Measurements from ENCODE around the gene MCC.

MCC gene

DNA sequence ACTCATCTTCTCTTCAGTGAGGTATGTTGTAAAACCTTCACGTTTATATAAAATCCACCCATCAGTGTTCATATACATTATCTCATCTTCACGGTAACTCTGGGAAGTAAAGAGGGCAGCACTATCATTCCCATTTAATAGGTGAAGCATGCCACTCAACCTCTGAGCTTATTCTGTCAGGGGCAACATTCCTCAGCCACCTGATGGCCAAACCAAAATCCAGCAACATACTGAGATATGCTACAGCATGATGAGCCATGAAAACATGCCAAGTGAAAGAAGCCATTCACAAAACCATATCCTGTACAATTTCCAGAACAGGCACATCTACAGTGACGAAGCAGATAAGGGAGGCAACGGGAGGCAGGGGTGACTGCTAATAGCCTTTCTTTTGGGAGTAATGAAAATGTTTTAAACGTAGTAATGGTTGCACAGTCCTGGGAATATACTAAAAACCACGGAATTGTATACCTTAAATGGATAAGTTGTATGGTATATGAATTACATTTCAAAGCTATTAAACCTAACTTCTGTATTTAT is 220.8 kb downstream of the MCC start:
- FAIRE-seq, result no peak

- FAIRE-seq, result no peak
These were observed 221.4 kb downstream of the MCC start for GRCh38 chr5:113266913-113267227.

- FAIRE-seq, result no peak
These were observed 221.9 kb downstream of the MCC start for GRCh38 chr5:113266227-113266912.

DNA sequence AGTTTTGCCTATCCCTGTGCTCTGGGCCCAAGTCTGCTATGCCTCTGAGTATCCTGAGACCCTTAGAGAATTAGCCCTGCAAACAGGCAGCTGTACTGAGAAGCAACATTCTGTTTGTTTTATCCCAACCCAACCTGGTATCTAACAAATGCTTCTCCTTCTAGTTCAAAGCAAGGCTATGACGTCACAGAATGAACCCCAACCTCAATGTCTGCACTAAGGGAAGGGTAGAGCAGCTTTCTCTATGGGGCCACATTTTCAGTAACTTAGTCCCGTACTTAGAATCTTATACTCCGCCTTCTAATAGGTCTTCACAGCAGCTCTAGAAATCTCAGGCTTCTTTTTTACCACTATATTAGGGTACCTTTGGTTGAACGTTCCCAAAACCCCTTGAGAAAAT is 223.1 kb downstream of the MCC start:
- no peak for FAIRE-seq

- FAIRE-seq, result no peak
These were observed 224.2 kb downstream of the MCC start for GRCh38 chr5:113264046-113264445.

- no peak for FAIRE-seq
These were observed 224.7 kb downstream of the MCC start for GRCh38 chr5:113263545-113263944.

GRCh38 chr5:113262674-113263073 is 225.6 kb downstream of the MCC start:
- no peak for FAIRE-seq

GRCh38 chr5:113259034-113259433 is 229.2 kb downstream of the MCC start:
- no peak for FAIRE-seq

DNA sequence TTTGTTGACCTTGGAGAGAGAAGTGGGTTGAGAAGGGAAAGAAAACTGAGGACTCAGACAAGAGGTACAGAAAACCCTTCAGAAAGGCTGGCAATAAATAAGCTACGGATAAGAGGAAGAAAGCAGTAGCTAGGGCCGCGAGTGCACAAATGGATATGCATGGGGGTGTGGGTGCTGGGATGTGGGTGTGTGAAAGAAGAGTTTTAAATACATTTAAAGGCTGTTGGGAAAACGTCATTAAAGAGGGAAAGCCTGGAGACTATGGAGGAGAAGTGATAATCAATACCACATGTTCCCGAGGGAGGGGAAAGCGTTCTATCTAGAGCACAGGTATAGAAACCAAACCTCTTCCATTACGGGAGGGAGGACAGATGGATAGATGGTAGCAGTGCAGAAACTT is 230.7 kb downstream of the MCC start:
- no peak for FAIRE-seq

- no peak for FAIRE-seq
These were observed 231.4 kb downstream of the MCC start for GRCh38 chr5:113256671-113257452.

DNA sequence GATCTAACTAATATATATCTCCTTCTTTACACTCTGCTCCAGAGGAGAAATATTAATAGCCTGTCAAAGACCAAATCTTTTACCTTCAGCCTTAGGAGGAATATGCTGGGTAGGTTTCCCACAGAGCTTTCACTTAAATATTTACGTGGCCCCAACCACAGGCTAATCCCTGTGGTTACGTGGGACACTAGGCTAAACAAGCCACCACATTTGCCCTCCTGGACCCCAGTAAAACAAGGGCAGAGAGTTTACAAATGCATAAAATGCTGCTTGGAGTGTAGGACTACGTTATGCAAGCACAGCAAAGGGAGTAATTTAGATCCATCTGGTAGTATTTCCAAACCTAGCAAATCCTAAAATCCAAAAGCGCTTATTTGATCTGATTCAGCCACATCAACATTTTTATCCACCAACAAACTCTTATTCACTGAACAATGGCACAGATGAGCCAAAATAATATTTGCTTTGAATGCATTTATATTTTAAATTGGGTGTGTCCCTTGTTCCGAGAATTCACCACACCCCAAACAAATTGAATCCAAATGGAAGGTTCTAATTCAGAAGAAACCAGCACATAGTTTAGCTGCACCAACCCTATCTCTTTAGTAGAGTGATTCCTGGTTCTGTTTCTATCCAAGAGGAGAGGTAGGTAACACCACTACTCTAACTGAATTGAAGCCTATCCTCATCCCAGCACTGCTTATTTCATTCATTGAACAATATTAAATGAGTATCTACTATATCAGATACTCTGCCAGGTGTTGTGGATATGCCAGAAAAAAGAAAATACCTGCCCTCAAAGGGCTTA is 232.5 kb downstream of the MCC start:
- FAIRE-seq, result no peak

GRCh38 chr5:113255105-113255504 is 233.1 kb downstream of the MCC start:
- FAIRE-seq, result no peak

GRCh38 chr5:113253037-113253436 is 235.2 kb downstream of the MCC start:
- no peak for FAIRE-seq

DNA sequence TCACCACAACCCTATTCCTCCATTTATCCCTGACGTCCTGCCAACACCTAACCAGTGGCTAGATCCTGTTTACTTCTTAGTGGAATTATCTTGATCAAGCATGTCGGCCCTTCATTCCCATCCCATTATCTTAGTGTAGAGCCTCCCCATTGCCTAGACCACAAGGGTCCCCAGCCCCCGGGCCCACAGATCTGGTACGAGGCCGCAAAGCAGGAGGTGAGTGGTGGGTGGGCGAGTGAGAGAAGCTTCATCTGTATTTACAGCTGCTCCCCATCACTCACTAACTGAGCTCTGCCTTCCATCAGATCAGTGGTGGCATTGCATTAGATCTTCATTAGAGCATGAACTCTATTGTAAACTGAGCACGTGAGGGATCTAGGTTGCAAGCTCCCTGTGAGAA is 236.2 kb downstream of the MCC start:
- FAIRE-seq, result no peak

DNA sequence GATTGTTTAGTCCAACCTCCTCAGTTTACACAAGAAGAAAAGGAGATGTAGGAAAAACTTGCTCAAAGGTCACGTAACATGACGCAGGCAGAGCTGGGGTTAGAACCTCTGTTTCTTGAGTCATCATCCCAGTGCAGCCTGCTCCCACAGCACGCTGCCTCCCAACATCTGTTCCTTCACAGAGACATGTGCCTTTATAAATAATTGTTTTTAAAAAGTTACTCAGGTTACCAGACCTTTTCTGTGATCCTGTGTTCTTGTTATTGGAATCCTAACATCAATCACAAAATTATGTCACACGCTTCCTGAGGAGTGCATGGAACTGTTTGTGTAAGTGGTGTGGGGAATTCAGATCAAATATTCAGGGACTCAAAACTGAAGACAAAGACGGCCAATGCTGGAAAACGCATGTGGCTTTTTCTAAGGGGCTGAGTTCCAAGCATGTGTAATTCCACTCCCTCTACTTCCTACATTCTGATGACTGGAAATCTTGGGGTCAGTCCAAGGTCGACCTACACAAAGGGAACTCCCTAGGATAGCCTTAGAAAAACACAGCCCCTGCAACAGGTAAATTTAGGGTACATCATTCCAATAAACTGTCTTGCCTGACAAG is 237.8 kb downstream of the MCC start:
- FAIRE-seq, result no peak

DNA sequence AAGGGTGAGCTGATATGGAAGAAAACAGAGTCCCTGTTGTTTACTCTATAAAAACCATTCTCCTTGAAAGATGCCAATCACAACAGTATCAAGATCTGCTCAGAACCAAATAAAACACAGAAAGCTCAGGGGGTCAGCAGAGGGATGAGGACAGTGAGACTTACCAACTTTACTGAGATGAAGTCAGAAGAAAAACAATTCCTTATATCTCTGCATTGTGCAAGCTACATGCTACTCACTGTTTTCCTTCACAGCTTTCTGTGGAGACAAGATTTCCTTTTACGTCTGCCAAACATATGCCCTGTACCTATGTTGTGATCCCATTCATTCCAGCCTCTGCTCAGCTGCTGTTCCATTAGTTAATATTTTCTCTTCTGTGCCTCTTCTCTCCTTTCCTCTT is 239.0 kb downstream of the MCC start:
- no peak for FAIRE-seq

- no peak for FAIRE-seq
These were observed 241.8 kb downstream of the MCC start for GRCh38 chr5:113246361-113246870.

- FAIRE-seq, result no peak
These were observed 242.6 kb downstream of the MCC start for GRCh38 chr5:113245427-113246225.

GRCh38 chr5:113244966-113245365 is 243.3 kb downstream of the MCC start:
- no peak for FAIRE-seq

GRCh38 chr5:113243349-113243664 is 244.9 kb downstream of the MCC start:
- no peak for FAIRE-seq

- FAIRE-seq, result no peak
These were observed 245.5 kb downstream of the MCC start for GRCh38 chr5:113242481-113243348.

Measured in A204.1 (cell line).